GM18867 (cell line): Measurements from ENCODE around the gene FUT1.
"Not testable (repeated sequence)": the region's sequence is repeated elsewhere in the genome, so short reads cannot be mapped to it uniquely, and the experiment has no call there.

ENCODE experiments used
- ATAC-seq: cut with Tn5 transposase; IDR thresholded peaks from one replicate; pipeline ENCODE4 v1.9.1; 2021; ENCODE audit warnings: mild to moderate bottlenecking, moderate library complexity; ENCODE audit not compliant: unreplicated experiment

FUT1 gene

GRCh38 chr19:48752496-48753365 lies at the start of gene FUT1:
TSS of gene FUT1 (minus strand) at chr19:48752641. CDS start at chr19:48751281, 1,360 bp downstream.
- no peak for ATAC-seq

GRCh38 chr19:48799358-48800300 lies 47.2 kb upstream of the FUT1 start:
- ATAC-seq, result no peak

- no peak for ATAC-seq
Measured at GRCh38 chr19:48798937-48799336, 46.5 kb upstream of the FUT1 start.

- ATAC-seq, result no peak
Measured at GRCh38 chr19:48797103-48797502, 44.7 kb upstream of the FUT1 start.

- no peak for ATAC-seq
Measured at GRCh38 chr19:48796298-48797083, 44.0 kb upstream of the FUT1 start.

GRCh38 chr19:48795685-48796070 lies 43.2 kb upstream of the FUT1 start:
- no peak for ATAC-seq

GRCh38 chr19:48795055-48795684 lies 42.7 kb upstream of the FUT1 start:
- peak; percentile 67 for ATAC-seq

- no peak for ATAC-seq
Measured at GRCh38 chr19:48794291-48794690, 41.9 kb upstream of the FUT1 start.

GRCh38 chr19:48793271-48793670 lies 40.8 kb upstream of the FUT1 start:
- ATAC-seq, result no peak

GRCh38 chr19:48787331-48787730 lies 34.9 kb upstream of the FUT1 start:
- not testable (repeated sequence) for ATAC-seq

GRCh38 chr19:48786422-48786821 lies 34.0 kb upstream of the FUT1 start:
- ATAC-seq, result not testable (repeated sequence)

GRCh38 chr19:48784527-48784926 lies 32.1 kb upstream of the FUT1 start:
- no peak for ATAC-seq

- ATAC-seq, result no peak
Measured at GRCh38 chr19:48780631-48781391, 28.4 kb upstream of the FUT1 start.

GRCh38 chr19:48779636-48780035 lies 27.2 kb upstream of the FUT1 start:
- no peak for ATAC-seq

- no peak for ATAC-seq
Measured at GRCh38 chr19:48777720-48778119, 25.3 kb upstream of the FUT1 start.

- ATAC-seq, result no peak
Measured at GRCh38 chr19:48777139-48777538, 24.7 kb upstream of the FUT1 start.

- no peak for ATAC-seq
Measured at GRCh38 chr19:48772503-48772953, 20.1 kb upstream of the FUT1 start.

GRCh38 chr19:48770734-48771472 lies 18.5 kb upstream of the FUT1 start:
- ATAC-seq, result no peak

- no peak for ATAC-seq
Measured at GRCh38 chr19:48770266-48770665, 17.8 kb upstream of the FUT1 start.
